Amniotic epithelial cell (primary cell): ENCODE data around the gene RGMA.
"Not testable (repeated sequence)": the region's sequence is repeated elsewhere in the genome, so short reads cannot be mapped to it uniquely, and the experiment has no call there.

ENCODE experiments used
- DNase-seq: peaks from one replicate; pipeline ENCODE4 v3.0.0-alpha.2; 2010; ENCODE audit warnings: low read depth

RGMA gene

GRCh38 chr15:93066834-93067648 lies 22.0 kb downstream of the RGMA start:
- DNase-seq: no peak

GRCh38 chr15:93066224-93066681 lies 22.8 kb downstream of the RGMA start:
- DNase-seq: no peak

- DNase-seq: no peak
Observed at GRCh38 chr15:93065641-93066045, 23.4 kb downstream of the RGMA start.

- DNase-seq: no peak
Observed at GRCh38 chr15:93063796-93064690, 25.0 kb downstream of the RGMA start.

- DNase-seq: no peak
Observed at GRCh38 chr15:93063262-93063671, 25.7 kb downstream of the RGMA start.

- not testable (repeated sequence) for DNase-seq
Observed at GRCh38 chr15:93062628-93063261, 26.3 kb downstream of the RGMA start.

GRCh38 chr15:93060336-93061248 lies 28.4 kb downstream of the RGMA start:
- no peak for DNase-seq

GRCh38 chr15:93059442-93059841 lies 29.6 kb downstream of the RGMA start:
- DNase-seq: no peak

- no peak for DNase-seq
Observed at GRCh38 chr15:93058904-93059427, 30.0 kb downstream of the RGMA start.

- no peak for DNase-seq
Observed at GRCh38 chr15:93058128-93058527, 30.9 kb downstream of the RGMA start.

- DNase-seq: no peak
Observed at GRCh38 chr15:93057618-93058017, 31.4 kb downstream of the RGMA start.

GRCh38 chr15:93056836-93057235 lies 32.2 kb downstream of the RGMA start:
- DNase-seq: no peak

GRCh38 chr15:93055211-93055610 lies 33.8 kb downstream of the RGMA start:
- no peak for DNase-seq

- no peak for DNase-seq
Observed at GRCh38 chr15:93052090-93052879, 36.7 kb downstream of the RGMA start.

- no peak for DNase-seq
Observed at GRCh38 chr15:93051236-93052089, 37.5 kb downstream of the RGMA start.

GRCh38 chr15:93050648-93051047 lies 38.4 kb downstream of the RGMA start:
- DNase-seq: no peak

- DNase-seq: no peak
Observed at GRCh38 chr15:93049914-93050578, 39.0 kb downstream of the RGMA start.

- DNase-seq: no peak
Observed at GRCh38 chr15:93049233-93049632, 39.8 kb downstream of the RGMA start.

GRCh38 chr15:93048759-93049161 lies 40.3 kb downstream of the RGMA start:
- DNase-seq: no peak
